K562 (cell line): ENCODE results near the gene IRF2. TPM values are rescaled to one million over a fixed set of nuclear protein-coding genes. Genes with fewer than 3 reads are reported as not detected.

Experiments
- ATAC-seq: fragments of 200-7000 bp; cut with Tn5 transposase; 3 replicates; pipeline ENCODE4 v1.9.1; 2020; ENCODE audit warnings: moderate library complexity
- BruUV-seq: library from RNA; stranded (reverse); fragments of 400-500 nt; replicated peaks from 2 replicates; lab custom pipeline; 2021; lab: Mats Ljungman, UMichigan
- CTCF ChIA-PET: fragments of 300-600 bp; formaldehyde crosslinking; extraction: SDS; loops from one replicate; lab custom pipeline; 2021; ENCODE audit warnings: low intra/inter-chr PET ratio; lab: Yijun Ruan, JAX
- POLR2A ChIA-PET: fragments of 300-600, 350-650 bp; sonication (Branson Sonifier 250); formaldehyde crosslinking; extraction: SDS; loops from one replicate; lab custom pipeline; 2021; ENCODE audit warnings: antibody characterized with exemption, inconsistent platforms; lab: Yijun Ruan, JAX
- DNase-seq, 4 experiments: peaks; one replicate each; pipeline versions ENCODE4 v3.0.0 to v3.0.0-alpha.2; 2011 to 2018; ENCODE audit warnings: low spot score in 3 of 4, mixed read lengths in 3 of 4; ENCODE audit errors: extremely low read depth in 1 of 4
- FAIRE-seq: peaks from 2 replicates; lab custom pipeline; 2011; peaks lifted over from hg19 to GRCh38; lab: Jason Lieb, UNC
- H2AFZ ChIP-seq: 2 replicates; pipeline ENCODE4 v1.6.0; 2011; ENCODE audit warnings: low read depth, low read length, control low read depth, inconsistent platforms
- H3K27ac ChIP-seq: fragments of 200-600 bp; 3 replicates; pipeline ENCODE4 v1.8.0; 2011; ENCODE audit warnings: low read depth, mild to moderate bottlenecking, control low read depth, inconsistent platforms, low read length, moderate library complexity, mixed read lengths; ENCODE audit errors: extremely low read depth
- H3K27me3 ChIP-seq, 2 experiments: fragments of 300-600 bp in 1 of 2; 2 replicates in 1 of 2; 3 replicates in 1 of 2; pipeline versions ENCODE4 v1.6.0 to v1.8.0; 2011; ENCODE audit warnings: inconsistent platforms in 2 of 2, low read length in 2 of 2, mild to moderate bottlenecking in 1 of 2, mixed read lengths in 1 of 2, moderate library complexity in 1 of 2; ENCODE audit not compliant: control insufficient read depth in 2 of 2, insufficient read depth in 2 of 2
- H3K36me3 ChIP-seq: fragments of 300-600 bp; 3 replicates; pipeline ENCODE4 v1.8.0; 2011; ENCODE audit warnings: mild to moderate bottlenecking, low read length, inconsistent platforms; ENCODE audit not compliant: control insufficient read depth, insufficient read depth
- H3K4me1 ChIP-seq, 2 experiments: fragments of 200-600 bp in 1 of 2; replicated peaks in 1 of 2; 2 replicates in 1 of 2; 3 replicates in 1 of 2; pipeline versions ENCODE4 v1.5.1 to v1.8.0; 2011; ENCODE audit warnings: inconsistent platforms in 2 of 2, low read length in 2 of 2, mild to moderate bottlenecking in 1 of 2, mixed read lengths in 1 of 2, moderate library complexity in 1 of 2; ENCODE audit not compliant: control insufficient read depth in 2 of 2, insufficient read depth in 2 of 2
- H3K4me2 ChIP-seq: 2 replicates; pipeline ENCODE4 v1.6.1; 2011; ENCODE audit warnings: low read length, control low read depth, inconsistent platforms, mixed read lengths; ENCODE audit not compliant: insufficient read depth
- H3K4me3 ChIP-seq: fragments of 200-600 bp; sonication (generic), shearing (Covaris generic); 2 replicates; pipeline ENCODE4 v1.5.1; 2016; ENCODE audit warnings: control low read depth, inconsistent platforms
- H3K79me2 ChIP-seq: fragments of 200-600 bp; 3 replicates; pipeline ENCODE4 v1.8.0; 2011; ENCODE audit warnings: low read length, inconsistent platforms; ENCODE audit not compliant: control insufficient read depth, insufficient read depth
- H3K9ac ChIP-seq, 2 experiments: 2 replicates each; pipeline versions ENCODE4 v1.6.0 to v1.6.1; 2011; ENCODE audit warnings: low read depth in 2 of 2, low read length in 2 of 2, control low read depth in 1 of 2, inconsistent platforms in 1 of 2, mild to moderate bottlenecking in 1 of 2, mixed read lengths in 1 of 2; ENCODE audit not compliant: insufficient read depth in 1 of 2
- H3K9me1 ChIP-seq: one replicate; pipeline ENCODE4 v1.6.0; 2011; ENCODE audit warnings: inconsistent platforms, mild to moderate bottlenecking, low read length, moderate library complexity; ENCODE audit not compliant: control insufficient read depth, insufficient read depth
- H3K9me3 ChIP-seq: replicated peaks from 2 replicates; pipeline ENCODE4 v1.5.1; 2011; ENCODE audit warnings: low read depth, low read length, inconsistent platforms; ENCODE audit not compliant: control insufficient read depth, insufficient read depth
- H4K20me1 ChIP-seq: replicated peaks from 2 replicates; pipeline ENCODE4 v1.6.1; 2011; ENCODE audit warnings: low read length, inconsistent platforms, mixed read lengths; ENCODE audit not compliant: control insufficient read depth, insufficient read depth
- USF1 ChIP-seq: sonication (generic); formaldehyde crosslinking; IDR thresholded peaks from 2 replicates; pipeline ENCODE4 v1.9.0; 2022; ENCODE audit warnings: mild to moderate bottlenecking, missing genetic modification reagents
- WGBS: fragments of 100-300 bp; shearing (Covaris generic); methylation state at CpG from one replicate; pipeline ENCODE4 v1.1.6; 2016; ENCODE audit warnings: low coverage, mixed read lengths; ENCODE audit not compliant: insufficient coverage; ENCODE audit errors: missing lambda C conversion rate; 5-methylcytosine and 5-hydroxymethylcytosine counted together
- in situ Hi-C: fragments of 300-500 bp; cut with MboI; formaldehyde crosslinking; loops from 4 replicates; pipeline ENCODE4 v1.15.0; 2018; ENCODE audit warnings: inconsistent platforms, mixed read lengths
- intact Hi-C: fragments of 100-400 bp; cut with micrococcal nuclease; formaldehyde crosslinking; loops from 2 replicates; pipeline ENCODE4 v1.14.2; 2022
- polyA plus RNA-seq, 8 experiments: library from polyadenylated mRNA; depleted of rRNA in 4 of 8; stranded (reverse) in 5 of 8; unstranded in 3 of 8; fragments of >200 nt; fragmentation: Nextera tagmentation in 2 of 8; fragmentation: Illumina TruSeq in 1 of 8; extraction: Ambion mirVana in 2 of 8; extraction: Trizol in 1 of 8; gene quantifications; 2 replicates each; pipeline versions ENCODE4 v1.2.1 to v1.2.3, GENCODE V29; 2011 to 2014; ENCODE audit warnings: inconsistent platforms in 1 of 8, missing spikeins in 1 of 8
- total RNA-seq, 7 experiments: library from RNA; depleted of rRNA in 6 of 7; stranded (reverse); fragments of >200 nt in 6 of 7; fragmentation: Illumina TruSeq in 2 of 7; extraction: Trizol in 2 of 7; gene quantifications; 2 replicates each; pipeline versions ENCODE4 v1.2.1 to v1.2.3, GENCODE V29; 2011 to 2021; ENCODE audit warnings: low replicate concordance in 1 of 7
- TF ChIP-seq, protein P1 (sequence below), 3 experiments: fragments of 200-800 bp in 1 of 3; sonication (Bioruptor generic) in 1 of 3; sonication (generic) in 1 of 3; formaldehyde crosslinking in 1 of 3; IDR thresholded peaks; 2 replicates each; pipeline versions ENCODE4 v1.6.1 to v1.8.0; 2016 to 2022; ENCODE audit warnings: mild to moderate bottlenecking in 2 of 3, missing compliant biosample characterization in 2 of 3, missing genetic modification characterization in 2 of 3, missing genetic modification reagents in 1 of 3
- TF ChIP-seq, protein P2 (sequence below): sonication (generic); formaldehyde crosslinking; IDR thresholded peaks from 2 replicates; pipeline ENCODE4 v1.9.0; 2022; ENCODE audit warnings: mild to moderate bottlenecking, missing genetic modification reagents

The IRF2 gene
- total and polyA plus RNA-seq, 9 of the 15 experiments (the other 6 are each of a cell fraction or from before 2014, with no cell fraction given): 7.1 to 17.1 (median 11.3) TPM

GRCh38 chr4:184349283-184350039 is 124.9 kb downstream of the IRF2 start:
- no peak for FAIRE-seq
- peaks cover 23 to 24% of the 10 kb centered on the region in 2 experiments for H3K4me1 ChIP-seq
- DNase-seq: no peak
- H3K4me3 ChIP-seq: no peak overlapping the region
- TF ChIP-seq, protein P1, sequence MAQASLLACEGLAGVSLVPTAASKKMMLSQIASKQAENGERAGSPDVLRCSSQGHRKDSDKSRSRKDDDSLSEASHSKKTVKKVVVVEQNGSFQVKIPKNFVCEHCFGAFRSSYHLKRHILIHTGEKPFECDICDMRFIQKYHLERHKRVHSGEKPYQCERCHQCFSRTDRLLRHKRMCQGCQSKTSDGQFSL (CRISPR knock-in tag; IDR thresholded peaks at IDR 0.05): no peak
- TF ChIP-seq, protein P1 (tag; IDR thresholded peaks at IDR 0.05): no peak
- TF ChIP-seq, protein P2, sequence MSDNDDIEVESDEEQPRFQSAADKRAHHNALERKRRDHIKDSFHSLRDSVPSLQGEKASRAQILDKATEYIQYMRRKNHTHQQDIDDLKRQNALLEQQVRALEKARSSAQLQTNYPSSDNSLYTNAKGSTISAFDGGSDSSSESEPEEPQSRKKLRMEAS (CRISPR knock-in tag): 0 out of 2 replicates have a peak, but pooled peaks have one; percentile 11
- TF ChIP-seq USF1 (CRISPR knock-in tag): peak; percentile 10; the same call in 1 of the 2 replicates
- WGBS: 82% methylated on average over 11 of the region's 11 CpGs
- ChIA-PET POLR2A (interaction anchor here (0.7 kb wide), 1 partner anchor 9 kb away, joined by 3 read pairs; no protein-coding TSS in a partner anchor), CTCF (no interaction called here)
- H2AFZ ChIP-seq: 0 out of 2 replicates have a peak overlapping the region, but pooled peaks have one; percentile 92
- no peaks in the 10 kb centered on the region for H3K9me1 ChIP-seq
- intact Hi-C loops (loop anchor here (5.0 kb wide), 1 partner anchor 82 kb away; no protein-coding TSS in a partner anchor), in situ Hi-C loops (no loop called here)
- H3K4me2 ChIP-seq: no peak overlapping the region
- no peaks in the 10 kb centered on the region for H3K79me2 ChIP-seq
- no peaks in the 10 kb centered on the region for H3K9me3 ChIP-seq
- H3K36me3 ChIP-seq: no peaks in the 10 kb centered on the region
- H3K27me3 ChIP-seq: no peaks in the 10 kb centered on the region
- no peak overlapping the region for H3K27ac ChIP-seq
- no peaks in the 10 kb centered on the region for H4K20me1 ChIP-seq
- no TSS peak for BruUV-seq
- H3K9ac ChIP-seq: 0 out of 4 replicates have a peak overlapping the region, but pooled peaks of 1 of the 2 experiments have one; percentile 46
- ATAC-seq: no peak
